ENCODE measurements around the gene SLC1A3. TPM values are rescaled to one million over a fixed set of nuclear protein-coding genes. Genes with fewer than 3 reads are reported as not detected.
A peak's percentile ranks its signal among the peaks of the same experiment; 100 is the strongest.

The SLC1A3 gene
- polyA plus RNA-seq, 2 donors: 13.5 to 16.1 TPM

- Histone ChIP-seq H3K4me3 (ENCODE audit: low read depth in 1 of 2, low read length in 2 of 2) (no peak overlapping the region), H3K27me3 (ENCODE audit: control insufficient read depth in 1 of 2, insufficient read depth in 2 of 2, low read length in 2 of 2) (no peaks in the 10 kb centered on the region), H3K27ac (ENCODE audit: low read depth in 2 of 2, low read length in 1 of 2) (no peak overlapping the region), H3K9me3 (ENCODE audit: control insufficient read depth in 2 of 2, insufficient read depth in 1 of 2, low read depth in 1 of 2, low read length in 1 of 2) (no peaks in the 10 kb centered on the region), H3K4me1 (ENCODE audit: control insufficient read depth in 2 of 2, insufficient read depth in 2 of 2, low read length in 1 of 2) (no peaks in the 10 kb centered on the region), H3K36me3 (ENCODE audit: control insufficient read depth in 2 of 2, insufficient read depth in 2 of 2, low read length in 1 of 2) (no peaks in the 10 kb centered on the region)
- WGBS, 2 donors: 70 to 76% methylated on average over 3 of the region's 3 CpGs
Observed at GRCh38 chr5:36648426-36648825, 42.0 kb downstream of the SLC1A3 start.

DNA sequence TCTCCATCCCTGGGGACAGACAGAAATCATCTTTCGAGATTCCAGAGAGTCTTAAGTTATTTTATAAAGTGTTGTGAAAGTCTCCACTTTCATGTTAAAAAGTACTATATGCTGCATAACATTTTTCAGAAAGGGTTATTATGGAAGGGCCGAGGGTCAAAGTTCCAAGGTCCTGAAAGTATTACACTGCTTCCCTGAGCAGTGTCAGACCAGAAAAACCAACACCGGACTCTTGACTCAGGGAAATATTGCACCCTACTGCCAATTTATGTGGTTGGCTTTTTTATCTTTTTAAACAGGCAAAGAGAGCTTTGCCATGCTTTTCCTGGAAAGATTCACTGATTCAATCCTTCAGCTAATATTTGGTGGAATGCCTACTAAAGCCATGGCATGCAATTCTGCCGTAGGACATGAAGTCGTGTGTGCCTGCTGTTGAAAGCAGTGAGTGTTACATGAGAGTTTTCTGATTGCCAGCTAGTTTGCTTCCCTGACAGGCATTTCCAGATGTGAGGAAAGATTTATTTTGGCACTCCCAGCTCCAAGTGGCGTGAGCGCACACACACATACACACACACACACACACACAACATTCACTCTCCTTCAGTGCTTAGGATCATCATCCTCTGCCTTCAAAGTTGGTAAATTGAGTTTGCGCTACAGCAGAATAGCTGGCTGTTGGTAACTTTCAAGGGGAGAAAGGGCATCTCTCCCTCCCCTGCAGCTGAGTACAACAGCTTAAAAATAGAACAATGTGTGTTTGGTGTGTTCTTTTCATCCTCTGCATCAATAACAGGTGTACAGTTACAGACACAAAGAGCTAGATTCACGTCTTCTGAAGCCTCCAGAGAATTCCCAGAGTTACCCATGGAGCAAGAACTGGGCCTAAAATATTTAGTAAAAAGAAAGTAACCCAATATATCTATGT is 45.6 kb downstream of the SLC1A3 start:
- Histone ChIP-seq H3K27ac (ENCODE audit: low read depth in 2 of 2, low read length in 1 of 2) (no peak overlapping the region), H3K9me3 (ENCODE audit: control insufficient read depth in 2 of 2, insufficient read depth in 1 of 2, low read depth in 1 of 2, low read length in 1 of 2) (no peaks in the 10 kb centered on the region), H3K4me1 (ENCODE audit: control insufficient read depth in 2 of 2, insufficient read depth in 2 of 2, low read length in 1 of 2) (peaks cover 0 to 3% of the 10 kb centered on the region in 2 donors), H3K27me3 (ENCODE audit: control insufficient read depth in 1 of 2, insufficient read depth in 2 of 2, low read length in 2 of 2) (no peaks in the 10 kb centered on the region), H3K36me3 (ENCODE audit: control insufficient read depth in 2 of 2, insufficient read depth in 2 of 2, low read length in 1 of 2) (no peaks in the 10 kb centered on the region), H3K4me3 (ENCODE audit: low read depth in 1 of 2, low read length in 2 of 2) (no peak overlapping the region)
- 39 to 54% methylated on average over 9 of the region's 9 CpGs for WGBS, 2 donors

DNA sequence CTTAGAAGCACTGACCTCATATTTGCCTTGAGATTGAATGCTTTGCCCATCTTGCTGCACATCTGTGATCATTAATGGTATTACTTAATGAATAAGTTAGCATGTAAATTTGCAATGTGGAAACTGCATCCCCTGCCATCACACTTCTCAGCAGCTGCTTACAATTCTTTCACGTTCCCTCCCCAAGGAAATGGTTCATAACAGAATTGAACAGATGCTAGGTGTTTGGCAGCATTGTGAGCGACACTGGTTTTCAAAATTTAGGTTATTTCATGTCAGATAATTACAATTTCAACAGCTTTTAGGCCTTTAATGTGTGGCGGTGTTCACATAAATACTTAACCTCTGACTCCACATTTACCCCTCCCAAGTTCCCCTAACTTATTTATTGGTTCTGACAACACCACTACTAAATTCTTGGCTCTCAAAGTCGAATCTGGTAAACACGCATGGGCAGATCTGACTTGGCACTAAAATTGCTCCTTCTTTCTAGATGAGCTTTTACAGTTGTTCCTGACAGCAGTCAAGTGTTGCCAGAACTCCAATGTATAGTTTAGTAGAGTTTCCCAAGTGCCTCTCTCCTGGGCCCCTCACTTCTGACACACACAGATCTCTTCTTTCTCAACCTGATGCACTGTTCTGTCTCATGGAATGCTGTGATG is 46.8 kb downstream of the SLC1A3 start:
- Histone ChIP-seq H3K9me3 (ENCODE audit: control insufficient read depth in 2 of 2, insufficient read depth in 1 of 2, low read depth in 1 of 2, low read length in 1 of 2) (no peaks in the 10 kb centered on the region), H3K4me1 (ENCODE audit: control insufficient read depth in 2 of 2, insufficient read depth in 2 of 2, low read length in 1 of 2) (peaks cover 0 to 5% of the 10 kb centered on the region in 2 donors), H3K27ac (ENCODE audit: low read depth in 2 of 2, low read length in 1 of 2) (no peak overlapping the region), H3K27me3 (ENCODE audit: control insufficient read depth in 1 of 2, insufficient read depth in 2 of 2, low read length in 2 of 2) (no peaks in the 10 kb centered on the region), H3K4me3 (ENCODE audit: low read depth in 1 of 2, low read length in 2 of 2) (no peak overlapping the region), H3K36me3 (ENCODE audit: control insufficient read depth in 2 of 2, insufficient read depth in 2 of 2, low read length in 1 of 2) (no peaks in the 10 kb centered on the region)
- 44 to 54% methylated on average over 5 of the region's 5 CpGs for WGBS, 2 donors

DNA sequence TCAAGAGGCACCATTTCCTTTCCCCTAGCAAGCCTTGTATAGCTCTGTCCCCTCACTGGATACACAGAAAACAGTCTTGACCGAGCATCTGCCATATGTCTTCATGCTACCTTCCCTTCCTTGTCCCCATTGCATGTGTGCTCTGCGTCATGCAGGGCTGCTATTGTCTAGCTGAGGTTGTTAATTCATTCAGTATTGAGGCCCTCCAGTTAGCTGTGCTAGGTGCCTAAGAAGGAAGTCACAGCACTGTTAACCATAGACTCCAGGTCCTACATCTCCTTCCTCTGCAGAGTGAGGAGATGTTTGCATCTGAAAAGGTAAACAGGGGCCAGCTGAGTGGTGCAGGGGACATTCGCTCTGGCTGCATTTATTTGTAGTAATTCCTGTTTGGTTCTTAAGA is 48.2 kb downstream of the SLC1A3 start:
- Histone ChIP-seq H3K27me3 (ENCODE audit: control insufficient read depth in 1 of 2, insufficient read depth in 2 of 2, low read length in 2 of 2) (no peaks in the 10 kb centered on the region), H3K4me3 (ENCODE audit: low read depth in 1 of 2, low read length in 2 of 2) (no peak overlapping the region), H3K4me1 (ENCODE audit: control insufficient read depth in 2 of 2, insufficient read depth in 2 of 2, low read length in 1 of 2) (peaks cover 0 to 7% of the 10 kb centered on the region in 2 donors), H3K9me3 (ENCODE audit: control insufficient read depth in 2 of 2, insufficient read depth in 1 of 2, low read depth in 1 of 2, low read length in 1 of 2) (no peaks in the 10 kb centered on the region), H3K27ac (ENCODE audit: low read depth in 2 of 2, low read length in 1 of 2) (no peak overlapping the region), H3K36me3 (ENCODE audit: control insufficient read depth in 2 of 2, insufficient read depth in 2 of 2, low read length in 1 of 2) (no peaks in the 10 kb centered on the region)
- 89 to 91% methylated on average over 3 of the region's 3 CpGs for WGBS, 2 donors

DNA sequence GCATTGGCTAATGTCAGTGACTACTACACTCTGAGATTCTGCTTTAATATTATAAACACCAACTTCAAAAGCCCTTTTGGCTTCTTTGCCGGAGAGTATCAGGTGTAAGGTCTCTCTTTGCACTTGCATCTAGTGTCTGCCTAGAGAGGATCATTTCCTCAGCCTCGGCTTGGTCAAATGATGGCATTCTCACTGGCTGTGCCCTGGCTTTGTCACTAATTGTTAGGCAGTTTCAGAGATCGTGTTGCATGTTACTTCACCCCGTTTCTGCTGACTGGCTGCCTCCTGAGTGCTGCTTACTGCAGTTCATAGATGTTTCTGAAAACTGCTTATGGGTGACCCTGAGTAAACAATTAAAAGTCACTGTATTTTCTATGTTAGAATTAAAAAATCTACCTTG is 48.8 kb downstream of the SLC1A3 start:
- 44 to 58% methylated on average over 4 of the region's 4 CpGs for WGBS, 2 donors
- Histone ChIP-seq H3K4me1 (ENCODE audit: control insufficient read depth in 2 of 2, insufficient read depth in 2 of 2, low read length in 1 of 2) (peaks cover 0 to 7% of the 10 kb centered on the region in 2 donors), H3K36me3 (ENCODE audit: control insufficient read depth in 2 of 2, insufficient read depth in 2 of 2, low read length in 1 of 2) (no peaks in the 10 kb centered on the region), H3K27ac (ENCODE audit: low read depth in 2 of 2, low read length in 1 of 2) (no peak overlapping the region), H3K4me3 (ENCODE audit: low read depth in 1 of 2, low read length in 2 of 2) (no peak overlapping the region), H3K9me3 (ENCODE audit: control insufficient read depth in 2 of 2, insufficient read depth in 1 of 2, low read depth in 1 of 2, low read length in 1 of 2) (no peaks in the 10 kb centered on the region), H3K27me3 (ENCODE audit: control insufficient read depth in 1 of 2, insufficient read depth in 2 of 2, low read length in 2 of 2) (no peaks in the 10 kb centered on the region)

GRCh38 chr5:36656556-36656955 is 50.1 kb downstream of the SLC1A3 start:
- Histone ChIP-seq H3K36me3 (ENCODE audit: control insufficient read depth in 2 of 2, insufficient read depth in 2 of 2, low read length in 1 of 2) (no peaks in the 10 kb centered on the region), H3K4me3 (ENCODE audit: low read depth in 1 of 2, low read length in 2 of 2) (no peak overlapping the region), H3K4me1 (ENCODE audit: control insufficient read depth in 2 of 2, insufficient read depth in 2 of 2, low read length in 1 of 2) (peaks cover 0 to 7% of the 10 kb centered on the region in 2 donors), H3K27me3 (ENCODE audit: control insufficient read depth in 1 of 2, insufficient read depth in 2 of 2, low read length in 2 of 2) (no peaks in the 10 kb centered on the region), H3K27ac (ENCODE audit: low read depth in 2 of 2, low read length in 1 of 2) (no peak overlapping the region), H3K9me3 (ENCODE audit: control insufficient read depth in 2 of 2, insufficient read depth in 1 of 2, low read depth in 1 of 2, low read length in 1 of 2) (no peaks in the 10 kb centered on the region)
- WGBS, 2 donors: 42 to 48% methylated on average over 1 of the region's 1 CpG

- 13 to 22% methylated on average over 5 of the region's 5 CpGs for WGBS, 2 donors
- Histone ChIP-seq H3K36me3 (ENCODE audit: control insufficient read depth in 2 of 2, insufficient read depth in 2 of 2, low read length in 1 of 2) (no peaks in the 10 kb centered on the region), H3K27me3 (ENCODE audit: control insufficient read depth in 1 of 2, insufficient read depth in 2 of 2, low read length in 2 of 2) (no peaks in the 10 kb centered on the region), H3K9me3 (ENCODE audit: control insufficient read depth in 2 of 2, insufficient read depth in 1 of 2, low read depth in 1 of 2, low read length in 1 of 2) (peaks cover 0 to 2% of the 10 kb centered on the region in 2 donors), H3K4me3 (ENCODE audit: low read depth in 1 of 2, low read length in 2 of 2) (no peak overlapping the region), H3K27ac (ENCODE audit: low read depth in 2 of 2, low read length in 1 of 2) (peak overlapping the region; percentile 75 to 82), H3K4me1 (ENCODE audit: control insufficient read depth in 2 of 2, insufficient read depth in 2 of 2, low read length in 1 of 2) (peaks cover 0 to 7% of the 10 kb centered on the region in 2 donors)
Observed at GRCh38 chr5:36657563-36657995, 51.2 kb downstream of the SLC1A3 start.

DNA sequence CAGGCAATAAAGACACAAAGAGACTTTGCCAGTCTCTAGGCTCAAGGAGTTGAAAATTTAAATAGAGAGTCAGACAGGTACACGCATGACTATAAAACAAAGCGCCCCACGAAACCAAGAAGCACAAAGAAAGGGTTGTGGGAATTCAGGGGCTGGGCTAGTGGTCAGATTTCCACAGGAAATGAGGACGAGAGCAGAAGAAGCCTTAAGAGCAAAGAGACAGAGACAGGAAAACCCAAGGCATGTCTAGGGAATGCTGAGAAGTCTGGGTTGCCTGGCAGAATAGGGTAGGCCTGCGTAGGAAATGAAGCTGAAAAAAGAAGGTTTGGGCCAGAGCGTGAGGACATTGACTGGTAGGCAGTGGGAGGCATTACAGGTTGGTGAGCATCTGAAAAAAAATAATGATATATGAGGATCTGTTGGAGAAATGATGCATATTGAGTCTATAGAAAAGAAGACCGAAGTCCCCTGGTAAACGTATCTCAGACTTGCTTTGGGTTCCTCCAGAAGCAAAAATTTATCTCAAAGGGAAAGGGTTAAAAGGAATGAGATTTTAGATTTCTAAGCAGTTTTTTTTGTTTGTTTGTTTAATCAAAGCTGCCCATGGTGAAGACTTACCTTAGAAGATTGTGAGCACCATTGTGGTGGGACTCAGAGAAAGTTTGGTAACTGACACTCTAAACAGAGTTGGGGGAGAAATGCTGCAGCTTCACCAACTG is 51.8 kb downstream of the SLC1A3 start:
- peak overlapping the region; percentile 75 to 82 for H3K27ac ChIP-seq (ENCODE audit: low read depth in 2 of 2, low read length in 1 of 2)
- no peaks in the 10 kb centered on the region for H3K36me3 ChIP-seq (ENCODE audit: control insufficient read depth in 2 of 2, insufficient read depth in 2 of 2, low read length in 1 of 2)
- peaks cover 0 to 4% of the 10 kb centered on the region in 2 donors for H3K9me3 ChIP-seq (ENCODE audit: control insufficient read depth in 2 of 2, insufficient read depth in 1 of 2, low read depth in 1 of 2, low read length in 1 of 2)
- no peaks in the 10 kb centered on the region for H3K27me3 ChIP-seq (ENCODE audit: control insufficient read depth in 1 of 2, insufficient read depth in 2 of 2, low read length in 2 of 2)
- peaks cover 0 to 7% of the 10 kb centered on the region in 2 donors for H3K4me1 ChIP-seq (ENCODE audit: control insufficient read depth in 2 of 2, insufficient read depth in 2 of 2, low read length in 1 of 2)
- 67 to 76% methylated on average over 8 of the region's 8 CpGs for WGBS, 2 donors
- H3K4me3 ChIP-seq (ENCODE audit: low read depth in 1 of 2, low read length in 2 of 2): no peak overlapping the region

- no peak overlapping the region for H3K27ac ChIP-seq (ENCODE audit: low read depth in 2 of 2, low read length in 1 of 2)
- WGBS, 2 donors: 42 to 56% methylated on average over 4 of the region's 4 CpGs
- H3K4me1 ChIP-seq (ENCODE audit: control insufficient read depth in 2 of 2, insufficient read depth in 2 of 2, low read length in 1 of 2): peaks cover 0 to 6% of the 10 kb centered on the region in 2 donors
- no peaks in the 10 kb centered on the region for H3K27me3 ChIP-seq (ENCODE audit: control insufficient read depth in 1 of 2, insufficient read depth in 2 of 2, low read length in 2 of 2)
- no peaks in the 10 kb centered on the region for H3K36me3 ChIP-seq (ENCODE audit: control insufficient read depth in 2 of 2, insufficient read depth in 2 of 2, low read length in 1 of 2)
- no peak overlapping the region for H3K4me3 ChIP-seq (ENCODE audit: low read depth in 1 of 2, low read length in 2 of 2)
- peaks cover 0 to 4% of the 10 kb centered on the region in 2 donors for H3K9me3 ChIP-seq (ENCODE audit: control insufficient read depth in 2 of 2, insufficient read depth in 1 of 2, low read depth in 1 of 2, low read length in 1 of 2)
Observed at GRCh38 chr5:36659411-36659810, 53.0 kb downstream of the SLC1A3 start.

Data from esophagus (tissue), 2 donors.